Spleen (tissue), 7 donors: ENCODE results near the gene CDRT4.

Experiments
- CTCF ChIP-seq, 11 experiments: fragments of 200-600 bp in 7 of 11; fragments of 450-650 bp in 4 of 11; sonication (generic) in 4 of 11; IDR thresholded peaks in 8 of 11; conservative IDR thresholded peaks in 3 of 11; 1 replicate in 7 of 11; 2 replicates in 4 of 11; pipeline versions ENCODE4 v1.4.0 to v1.8.0; 2016 to 2021; ENCODE audit warnings: antibody characterized with exemption in 11 of 11, inconsistent platforms in 4 of 11, mild to moderate bottlenecking in 1 of 11
- POLR2A ChIP-seq, 3 donors: fragments of 450-650 bp; IDR thresholded peaks; one replicate each; pipeline ENCODE4 v1.5.1; 2017; ENCODE audit warnings: antibody characterized with exemption in 3 of 3, mild to moderate bottlenecking in 1 of 3
- donor health status: DM: no; HTN: no; CAD: no; lungs with moderate emphysema.
- donor health status: DM: no; HTN: no; CAD: no.
- donor health status: DM: no; HTN: no; CAD: no.

- TF ChIP-seq CTCF (IDR thresholded peaks at IDR 0.05 in 8 of 11, conservative IDR thresholded peaks at IDR 0.05 in 3 of 11) (no peak), POLR2A (IDR thresholded peaks at IDR 0.05) (no peak)
Measured at GRCh38 chr17:15418781-15419180, 48.6 kb downstream of the CDRT4 start.
